NCI-H460 (cell line): ENCODE measurements around the gene RET. TPM values are rescaled to one million over a fixed set of nuclear protein-coding genes. Genes with fewer than 3 reads are reported as not detected.
"Not testable (repeated sequence)": the region's sequence is repeated elsewhere in the genome, so short reads cannot be mapped to it uniquely, and the experiment has no call there.

Experiments used
- DNase-seq: peaks from one replicate; pipeline ENCODE4 v3.0.0-alpha.2; 2016; ENCODE audit warnings: low read depth; ENCODE audit errors: extremely low read depth
- total RNA-seq: library from RNA; depleted of rRNA; stranded (reverse); fragments of >200 nt; shearing (Covaris generic); gene quantifications from 2 replicates; pipeline ENCODE4 v1.2.3, GENCODE V29; 2014

The RET gene
- total RNA-seq, 1 experiment from 2014 or later: 0.02 TPM

GRCh38 chr10:43074827-43075611 is 1.9 kb upstream of the RET start:
- DNase-seq: no peak

GRCh38 chr10:43075612-43076003 is 1.3 kb upstream of the RET start:
- DNase-seq: peak; percentile 19

GRCh38 chr10:43076311-43076875 is 476 bp upstream of the RET start:
- no peak for DNase-seq

GRCh38 chr10:43077421-43078171 is 727 bp downstream of the RET start:
- no peak for DNase-seq

- no peak for DNase-seq
Measured at GRCh38 chr10:43078175-43078985, 1.5 kb downstream of the RET start.

GRCh38 chr10:43078986-43079273 is 2.1 kb downstream of the RET start:
- DNase-seq: peak; percentile 34

GRCh38 chr10:43079856-43080255 is 3.0 kb downstream of the RET start:
- no peak for DNase-seq

- no peak for DNase-seq
Measured at GRCh38 chr10:43082087-43082486, 5.2 kb downstream of the RET start.

GRCh38 chr10:43082746-43083145 is 5.9 kb downstream of the RET start:
- no peak for DNase-seq

GRCh38 chr10:43083764-43084163 is 6.9 kb downstream of the RET start:
- no peak for DNase-seq

- DNase-seq: no peak
Measured at GRCh38 chr10:43084812-43085211, 7.9 kb downstream of the RET start.

- DNase-seq: no peak
Measured at GRCh38 chr10:43086321-43086942, 9.6 kb downstream of the RET start.

GRCh38 chr10:43089519-43089918 is 12.7 kb downstream of the RET start:
- no peak for DNase-seq

- no peak for DNase-seq
Measured at GRCh38 chr10:43090188-43090587, 13.3 kb downstream of the RET start.

- DNase-seq: no peak
Measured at GRCh38 chr10:43090664-43091063, 13.8 kb downstream of the RET start.

GRCh38 chr10:43091846-43092245 is 15.0 kb downstream of the RET start:
- DNase-seq: no peak

GRCh38 chr10:43093423-43094076 is 16.7 kb downstream of the RET start:
- no peak for DNase-seq

GRCh38 chr10:43094085-43094484 is 17.2 kb downstream of the RET start:
- DNase-seq: no peak

GRCh38 chr10:43099339-43099738 is 22.5 kb downstream of the RET start:
- not testable (repeated sequence) for DNase-seq

GRCh38 chr10:43099928-43100327 is 23.1 kb downstream of the RET start:
- no peak for DNase-seq
